GM21737 (cell line): ENCODE results near the gene MTFR1L.

ENCODE experiments used
- ATAC-seq: cut with Tn5 transposase; IDR thresholded peaks from one replicate; pipeline ENCODE4 v1.9.1; 2021; ENCODE audit warnings: mild to moderate bottlenecking, moderate library complexity; ENCODE audit not compliant: unreplicated experiment

The MTFR1L gene

GRCh38 chr1:25877155-25877554 lies 57.4 kb downstream of the MTFR1L start:
- no peak for ATAC-seq

- no peak for ATAC-seq
Measured at GRCh38 chr1:25878690-25879089, 58.9 kb downstream of the MTFR1L start.

GRCh38 chr1:25879675-25880074 lies 59.9 kb downstream of the MTFR1L start:
- no peak for ATAC-seq

GRCh38 chr1:25880518-25880917 lies 60.8 kb downstream of the MTFR1L start:
- no peak for ATAC-seq

- no peak for ATAC-seq
Measured at GRCh38 chr1:25881266-25881665, 61.5 kb downstream of the MTFR1L start.
